Activated naive CD4-positive, alpha-beta T cell treated with anti-CD3 and anti-CD28 coated beads, Interleukin-2, amount 10 ng/mL, durations not matched to agents 7 days and 5 days (primary cell): ENCODE data around the gene KIAA0319L.

Experiments
- CTCF ChIA-PET: fragments of 350-600 bp; sonication (Branson Sonifier 250); formaldehyde crosslinking; loops from one replicate; lab custom pipeline; 2021; ENCODE audit warnings: antibody characterized with exemption; lab: Charles Lee
- DNase-seq: peaks from one replicate; pipeline ENCODE4 v3.0.0-alpha.2; 2020
- H3K27ac Mint-ChIP-seq: one replicate; pipeline ENCODE4 v1.8.0; 2021; ENCODE audit warnings: mild to moderate bottlenecking, moderate library complexity, mixed read lengths
- H3K27me3 Mint-ChIP-seq: one replicate; pipeline ENCODE4 v1.8.0; 2021; ENCODE audit warnings: mild to moderate bottlenecking, mixed read lengths
- H3K36me3 Mint-ChIP-seq: one replicate; pipeline ENCODE4 v1.8.0; 2021; ENCODE audit warnings: mixed read lengths
- H3K4me1 Mint-ChIP-seq: one replicate; pipeline ENCODE4 v1.8.0; 2021; ENCODE audit warnings: mixed read lengths
- H3K4me3 Mint-ChIP-seq: one replicate; pipeline ENCODE4 v1.8.0; 2021; ENCODE audit warnings: mild to moderate bottlenecking, moderate library complexity, mixed read lengths
- H3K9me3 Mint-ChIP-seq: one replicate; pipeline ENCODE4 v1.8.0; 2021; ENCODE audit warnings: mixed read lengths

KIAA0319L gene

DNA sequence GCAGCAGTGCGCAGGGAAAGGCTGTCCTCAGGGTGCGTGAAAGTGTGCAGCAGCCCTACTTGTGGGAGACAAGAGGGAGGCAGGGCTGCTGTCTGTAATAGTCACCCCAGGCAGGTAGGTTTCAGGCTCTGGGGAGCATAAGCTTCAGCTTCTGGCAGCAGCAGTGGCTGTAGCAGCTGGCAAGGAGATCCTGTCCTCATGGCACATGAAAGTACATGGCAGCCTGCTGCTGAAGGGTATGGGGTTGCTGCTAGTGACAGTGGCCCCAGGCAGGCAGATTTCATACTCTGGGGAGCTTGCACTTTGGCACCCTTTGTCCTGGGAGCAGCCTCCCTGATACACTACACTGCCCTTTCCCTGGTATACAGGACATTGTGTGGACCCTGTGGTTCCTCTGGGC, 26.3 kb downstream of the KIAA0319L start:
- DNase-seq = no peak
- H3K36me3 Mint-ChIP-seq = peaks cover 68% of the 10 kb centered on the region
- CTCF ChIA-PET = no interaction called here
- peaks cover 10% of the 10 kb centered on the region for H3K4me1 Mint-ChIP-seq
- H3K4me3 Mint-ChIP-seq = no peak overlapping the region
- peaks cover 39% of the 10 kb centered on the region for H3K9me3 Mint-ChIP-seq
- no peaks in the 10 kb centered on the region for H3K27me3 Mint-ChIP-seq
- no peak overlapping the region for H3K27ac Mint-ChIP-seq

DNA sequence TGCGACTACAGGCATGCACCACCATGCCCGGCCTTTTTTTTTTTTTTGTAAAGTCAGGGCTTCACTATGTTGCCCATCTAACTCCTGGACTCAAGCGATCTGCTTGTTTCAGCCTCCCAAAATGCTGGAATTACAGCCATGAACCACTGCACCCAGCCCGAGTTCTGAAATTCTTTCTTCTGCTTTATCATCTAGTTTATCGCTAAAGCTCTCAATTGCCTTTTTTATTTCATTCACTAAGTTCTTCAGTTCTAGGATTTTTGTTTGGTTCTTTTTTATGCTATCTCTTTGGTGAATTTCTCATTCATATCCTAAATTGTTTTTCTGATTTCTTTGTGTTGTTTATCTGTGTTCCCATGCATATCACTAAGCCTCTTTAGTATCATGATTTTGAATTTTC, 27.0 kb downstream of the KIAA0319L start:
- Mint-ChIP-seq H3K4me3 (no peak overlapping the region), H3K27me3 (no peaks in the 10 kb centered on the region), H3K27ac (no peak overlapping the region), H3K4me1 (peaks cover 6% of the 10 kb centered on the region), H3K9me3 (peaks cover 47% of the 10 kb centered on the region), H3K36me3 (peaks cover 66% of the 10 kb centered on the region)
- no peak for DNase-seq
- CTCF ChIA-PET = interaction anchor here (0.6 kb wide), 1 partner anchor 114 kb away, joined by 4 read pairs; no protein-coding TSS in a partner anchor

DNA sequence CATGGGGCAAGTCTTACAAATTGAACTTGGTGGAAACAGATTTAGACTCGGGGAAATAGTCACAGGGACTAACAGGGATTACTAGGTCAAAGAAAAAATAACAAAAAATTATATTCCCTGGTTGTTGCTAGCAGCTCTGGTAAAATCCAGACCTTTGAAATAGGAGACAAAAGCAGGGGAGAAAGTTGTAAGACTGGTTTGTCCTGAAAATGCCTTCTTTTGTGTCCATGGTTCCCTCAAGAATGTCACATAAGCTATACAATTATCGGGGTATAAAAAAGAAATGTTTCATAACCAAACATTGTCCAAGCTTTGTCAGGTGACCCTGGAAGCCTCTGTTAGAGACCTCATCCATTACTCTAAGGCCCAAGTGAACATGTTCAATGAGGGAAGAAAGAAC, 33.1 kb downstream of the KIAA0319L start:
- Mint-ChIP-seq H3K27me3 (no peaks in the 10 kb centered on the region), H3K9me3 (peaks cover 37% of the 10 kb centered on the region), H3K4me3 (no peak overlapping the region), H3K27ac (no peak overlapping the region), H3K36me3 (peaks cover 39% of the 10 kb centered on the region), H3K4me1 (peaks cover 6% of the 10 kb centered on the region)
- DNase-seq = no peak
- CTCF ChIA-PET = interaction anchor here (1.5 kb wide), 1 partner anchor 41 kb away, joined by 3 read pairs; no protein-coding TSS in a partner anchor

DNA sequence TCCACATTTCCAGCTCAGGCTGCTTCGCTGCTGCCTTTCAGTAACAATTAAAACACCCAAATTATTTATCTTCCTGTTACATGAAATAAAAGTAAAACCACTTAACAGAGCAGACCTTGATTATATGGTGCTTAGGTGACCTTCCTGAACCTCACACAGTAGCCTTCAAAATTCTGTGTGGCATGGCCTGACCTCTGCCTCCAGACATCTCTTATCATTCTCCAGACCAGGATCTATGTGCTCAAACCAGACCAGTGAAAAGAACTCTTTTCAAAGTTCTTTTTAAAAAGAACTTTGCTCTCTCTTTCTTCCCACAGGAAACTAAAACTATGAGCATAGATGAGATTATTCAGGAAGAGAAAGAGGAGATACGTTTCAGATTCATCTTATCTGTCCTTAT, 37.8 kb downstream of the KIAA0319L start:
- Mint-ChIP-seq H3K27ac (no peak overlapping the region), H3K36me3 (peaks cover 46% of the 10 kb centered on the region), H3K27me3 (no peaks in the 10 kb centered on the region)

DNA sequence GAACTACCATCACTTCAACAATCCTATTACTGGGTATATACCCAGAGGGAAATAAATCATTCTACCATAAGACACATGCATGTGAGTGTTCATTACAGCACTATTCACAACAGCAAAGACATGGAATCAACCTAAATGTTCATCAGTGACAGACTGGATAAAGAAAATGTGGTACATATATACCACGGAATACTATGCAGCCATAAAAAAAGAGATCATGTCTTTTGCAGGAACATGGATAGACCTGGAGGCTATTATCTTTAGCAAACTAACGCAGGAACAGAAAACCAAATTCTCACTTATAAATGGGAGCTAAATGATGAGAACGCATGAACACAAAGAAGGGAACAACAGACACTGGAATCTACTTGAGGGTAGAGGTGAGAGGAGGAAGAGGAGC, 39.0 kb downstream of the KIAA0319L start:
- H3K36me3 Mint-ChIP-seq = peaks cover 44% of the 10 kb centered on the region
- CTCF ChIA-PET = interaction anchor here (0.6 to 1.0 kb wide), 3 partner anchors 9 to 589 kb away, joined by 3 read pairs; no protein-coding TSS in a partner anchor
- DNase-seq = no peak

More for the DNA sequence above, 37.8 kb downstream of the KIAA0319L start:
- CTCF ChIA-PET = interaction anchor here (1.1 kb wide), 1 partner anchor 20 kb away, joined by 3 read pairs; no protein-coding TSS in a partner anchor
- Mint-ChIP-seq H3K4me3 (no peak overlapping the region), H3K4me1 (peaks cover 6% of the 10 kb centered on the region), H3K9me3 (peaks cover 36% of the 10 kb centered on the region)
- DNase-seq = no peak

DNA sequence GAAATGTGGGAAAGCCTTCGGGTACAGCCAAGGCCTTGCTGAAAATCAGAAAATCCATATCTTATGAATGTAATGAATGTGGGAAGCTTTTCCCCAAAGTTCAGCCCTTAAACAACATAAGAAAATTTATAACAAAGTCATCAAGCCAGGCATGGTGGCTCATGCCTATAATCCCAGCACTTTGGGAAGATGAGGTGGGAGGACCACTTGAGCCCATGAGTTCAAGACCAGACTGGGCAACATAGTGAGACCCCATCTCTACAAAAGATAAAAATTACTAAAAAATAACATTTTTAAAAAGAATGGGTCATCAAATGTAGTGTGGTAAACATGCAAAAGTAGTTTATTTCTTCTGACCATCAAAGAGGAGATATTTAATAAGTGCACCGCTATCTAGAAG, 45.9 kb downstream of the KIAA0319L start:
- no peak overlapping the region for H3K4me3 Mint-ChIP-seq
- H3K36me3 Mint-ChIP-seq = peaks cover 48% of the 10 kb centered on the region
- peaks cover 18% of the 10 kb centered on the region for H3K9me3 Mint-ChIP-seq
- CTCF ChIA-PET = no interaction called here
- H3K27ac Mint-ChIP-seq = no peak overlapping the region
- DNase-seq = no peak
- H3K4me1 Mint-ChIP-seq = peaks cover 35% of the 10 kb centered on the region
- no peaks in the 10 kb centered on the region for H3K27me3 Mint-ChIP-seq

More for the DNA sequence above, 39.0 kb downstream of the KIAA0319L start:
- no peak overlapping the region for H3K27ac Mint-ChIP-seq
- peaks cover 6% of the 10 kb centered on the region for H3K4me1 Mint-ChIP-seq
- no peak overlapping the region for H3K4me3 Mint-ChIP-seq
- peaks cover 35% of the 10 kb centered on the region for H3K9me3 Mint-ChIP-seq
- H3K27me3 Mint-ChIP-seq = no peaks in the 10 kb centered on the region

DNA sequence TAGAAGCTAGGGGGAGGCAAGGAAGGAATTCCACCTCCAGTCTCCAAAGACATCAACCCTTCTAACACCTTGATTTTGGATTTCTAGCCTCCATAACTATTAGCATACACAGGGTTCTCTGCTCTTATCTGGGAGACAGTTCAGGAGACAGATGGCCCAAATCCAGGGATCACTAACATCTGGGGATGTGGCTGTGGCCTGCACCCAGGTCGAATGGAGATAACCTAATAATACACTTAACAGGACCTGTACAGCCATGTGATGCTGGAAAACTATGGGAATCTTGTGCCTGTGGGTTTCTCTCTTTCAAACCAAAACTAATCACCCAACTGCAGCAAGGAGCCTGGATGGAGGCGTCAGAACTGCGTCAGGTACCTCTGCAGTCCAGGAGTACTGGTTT, 47.6 kb downstream of the KIAA0319L start:
- CTCF ChIA-PET = interaction anchor here (1.4 kb wide), 1 partner anchor 55 kb away, joined by 3 read pairs; no protein-coding TSS in a partner anchor
- H3K27me3 Mint-ChIP-seq = no peaks in the 10 kb centered on the region
- no peak overlapping the region for H3K27ac Mint-ChIP-seq
- DNase-seq = no peak
- H3K36me3 Mint-ChIP-seq = peaks cover 40% of the 10 kb centered on the region
- H3K9me3 Mint-ChIP-seq = peaks cover 3% of the 10 kb centered on the region
- peaks cover 52% of the 10 kb centered on the region for H3K4me1 Mint-ChIP-seq
- no peak overlapping the region for H3K4me3 Mint-ChIP-seq

DNA sequence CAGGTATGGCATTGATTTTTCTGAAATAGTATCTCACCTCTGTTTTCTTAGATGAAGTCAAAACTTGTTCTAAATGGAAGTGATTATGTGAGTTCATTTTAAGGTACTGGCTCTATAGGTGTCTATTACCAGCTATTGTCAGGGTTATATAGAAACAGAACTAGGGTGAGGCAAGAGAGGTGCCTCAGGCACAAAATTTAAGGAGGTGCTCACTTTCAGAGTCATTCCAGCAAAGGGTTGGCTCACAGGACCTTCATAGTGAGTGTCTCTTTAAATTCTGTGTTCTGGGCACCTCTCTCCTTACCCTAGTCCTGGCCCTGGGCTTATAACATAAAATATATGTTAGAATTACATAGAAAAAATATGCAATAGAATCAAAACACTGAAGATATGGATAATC, 49.3 kb downstream of the KIAA0319L start:
- no peaks in the 10 kb centered on the region for H3K9me3 Mint-ChIP-seq
- DNase-seq = no peak
- peaks cover 38% of the 10 kb centered on the region for H3K36me3 Mint-ChIP-seq
- H3K27ac Mint-ChIP-seq = peak overlapping the region; percentile 99
- H3K4me1 Mint-ChIP-seq = peaks cover 52% of the 10 kb centered on the region
- CTCF ChIA-PET = no interaction called here
- H3K4me3 Mint-ChIP-seq = no peak overlapping the region
- no peaks in the 10 kb centered on the region for H3K27me3 Mint-ChIP-seq

DNA sequence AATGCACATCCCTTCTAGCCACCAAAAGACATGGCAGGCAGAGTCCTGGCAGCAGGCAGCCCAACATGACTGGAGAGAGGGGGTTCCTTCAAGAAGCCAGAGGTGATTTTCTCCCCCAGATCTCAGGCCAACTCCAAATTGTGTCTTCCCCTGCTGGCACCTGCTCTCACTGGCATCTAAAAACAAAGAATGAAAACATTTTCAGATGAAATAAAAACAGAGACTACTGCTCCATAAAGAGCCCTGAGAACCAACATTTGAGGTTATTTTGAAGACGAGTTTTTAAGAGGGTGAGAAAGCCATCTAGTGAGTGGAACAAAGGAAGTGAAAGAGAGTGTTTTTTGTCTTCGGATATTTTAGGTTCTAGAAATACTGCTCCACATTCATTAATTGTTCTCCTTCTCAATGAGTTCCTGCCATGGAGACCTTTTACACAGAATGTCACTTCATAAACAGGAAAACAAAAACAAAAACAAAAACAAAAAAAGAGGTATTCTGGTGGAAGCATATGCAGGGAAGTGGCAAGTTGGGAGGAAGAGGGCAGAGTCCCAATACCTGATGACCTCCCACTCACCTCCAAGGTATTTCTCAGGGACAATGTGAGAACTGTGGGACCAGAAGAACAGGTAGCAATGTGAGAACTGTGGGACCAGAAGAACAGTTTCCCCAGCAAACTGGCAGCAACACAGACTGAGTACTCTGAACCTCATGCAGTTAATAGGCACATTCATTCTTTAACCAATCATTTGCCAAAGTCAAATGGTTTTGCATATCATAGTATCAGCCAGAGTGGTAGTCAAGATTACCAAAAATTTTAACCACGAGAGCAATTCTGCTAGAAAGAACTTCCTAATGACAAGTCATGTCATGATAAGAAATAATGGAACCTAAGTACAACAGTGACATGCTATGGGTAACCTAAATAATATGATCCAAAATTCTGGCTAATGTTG, 50.0 kb downstream of the KIAA0319L start:
- peak overlapping the region; percentile 61 for H3K4me3 Mint-ChIP-seq
- peak; percentile 34 for DNase-seq
- peaks cover 44% of the 10 kb centered on the region for H3K36me3 Mint-ChIP-seq
- peaks cover 57% of the 10 kb centered on the region for H3K4me1 Mint-ChIP-seq
- H3K27me3 Mint-ChIP-seq = no peaks in the 10 kb centered on the region
- CTCF ChIA-PET = interaction anchor here (0.8 to 3.5 kb wide), 7 partner anchors 13 to 56 kb away, joined by 3 to 26 read pairs (median 4); partner anchors contain the start of gene KIAA0319L
- H3K27ac Mint-ChIP-seq = peak overlapping the region; percentile 99
- H3K9me3 Mint-ChIP-seq = no peaks in the 10 kb centered on the region

DNA sequence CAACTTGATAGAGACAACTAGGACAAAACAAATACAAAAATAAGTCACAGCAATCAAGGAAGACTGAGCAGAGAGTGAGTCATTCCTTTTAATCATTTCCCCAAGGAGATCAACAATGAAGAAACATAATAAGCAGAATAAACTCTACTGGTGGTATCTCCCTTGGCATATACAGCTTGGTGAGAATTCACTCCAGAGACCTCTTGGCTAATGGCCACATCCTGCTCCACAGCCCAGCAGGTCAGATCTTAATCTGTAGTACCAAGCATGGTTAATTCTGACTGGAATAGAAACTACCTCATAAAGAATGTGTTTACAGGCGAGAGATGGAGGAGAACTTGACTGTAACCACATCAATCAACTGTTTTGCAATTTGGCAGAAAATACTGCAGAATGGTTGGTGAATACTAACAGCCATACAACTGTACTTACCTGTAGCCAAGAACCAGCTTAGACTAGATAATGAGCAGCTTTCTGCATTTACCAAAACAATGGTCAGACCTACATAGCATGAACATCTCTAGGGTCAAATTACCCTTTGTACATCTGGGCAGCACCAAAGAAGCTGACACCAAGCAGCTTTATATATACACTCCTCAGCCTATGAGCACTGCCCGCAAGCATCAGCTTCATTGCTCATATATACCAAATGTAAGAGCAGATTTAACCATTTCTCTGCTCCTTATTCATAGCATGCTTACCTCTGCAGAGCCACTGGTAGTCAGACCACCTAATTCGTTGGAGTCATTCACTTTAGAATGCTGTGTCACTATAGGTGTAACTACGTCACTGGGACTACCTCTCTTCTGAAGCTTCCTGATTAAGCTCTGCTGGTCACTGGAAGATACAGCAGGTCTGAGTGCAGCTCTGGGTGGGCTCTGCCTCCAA, 51.0 kb downstream of the KIAA0319L start:
- CTCF ChIA-PET = interaction anchor here (0.8 to 3.5 kb wide), 11 partner anchors 14 to 55 kb away, joined by 3 to 26 read pairs (median 4); partner anchors contain the start of gene KIAA0319L
- H3K9me3 Mint-ChIP-seq = no peaks in the 10 kb centered on the region
- peaks cover 60% of the 10 kb centered on the region for H3K4me1 Mint-ChIP-seq
- peak overlapping the region; percentile 99 for H3K27ac Mint-ChIP-seq
- H3K27me3 Mint-ChIP-seq = no peaks in the 10 kb centered on the region
- H3K4me3 Mint-ChIP-seq = peak overlapping the region; percentile 61
- peaks cover 47% of the 10 kb centered on the region for H3K36me3 Mint-ChIP-seq
- peak; percentile 80 for DNase-seq

DNA sequence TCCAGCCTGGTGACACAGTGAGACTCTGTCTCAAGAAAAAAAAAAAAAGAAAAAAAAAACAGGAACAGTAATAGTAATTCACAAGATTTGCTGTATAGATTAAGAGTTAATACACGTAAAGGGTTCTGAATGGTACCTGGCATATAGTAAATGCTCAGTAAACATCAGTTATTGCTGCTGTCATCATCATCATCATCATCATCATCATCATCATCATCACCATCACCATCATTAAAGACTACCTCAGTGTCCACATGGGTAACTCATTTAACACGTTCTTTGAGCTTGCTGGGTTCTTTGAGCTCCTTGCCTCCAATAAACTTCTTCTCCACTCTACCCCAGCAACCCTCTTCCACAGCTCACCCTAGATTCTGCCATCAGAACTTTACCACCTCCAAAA, 55.0 kb downstream of the KIAA0319L start:
- no peak overlapping the region for H3K4me3 Mint-ChIP-seq
- peaks cover 45% of the 10 kb centered on the region for H3K36me3 Mint-ChIP-seq
- CTCF ChIA-PET = interaction anchor here (1.0 kb wide), 1 partner anchor 50 kb away, joined by 3 read pairs; no protein-coding TSS in a partner anchor
- H3K27me3 Mint-ChIP-seq = no peaks in the 10 kb centered on the region
- DNase-seq = no peak
- peaks cover 59% of the 10 kb centered on the region for H3K4me1 Mint-ChIP-seq
- no peak overlapping the region for H3K27ac Mint-ChIP-seq
- no peaks in the 10 kb centered on the region for H3K9me3 Mint-ChIP-seq

DNA sequence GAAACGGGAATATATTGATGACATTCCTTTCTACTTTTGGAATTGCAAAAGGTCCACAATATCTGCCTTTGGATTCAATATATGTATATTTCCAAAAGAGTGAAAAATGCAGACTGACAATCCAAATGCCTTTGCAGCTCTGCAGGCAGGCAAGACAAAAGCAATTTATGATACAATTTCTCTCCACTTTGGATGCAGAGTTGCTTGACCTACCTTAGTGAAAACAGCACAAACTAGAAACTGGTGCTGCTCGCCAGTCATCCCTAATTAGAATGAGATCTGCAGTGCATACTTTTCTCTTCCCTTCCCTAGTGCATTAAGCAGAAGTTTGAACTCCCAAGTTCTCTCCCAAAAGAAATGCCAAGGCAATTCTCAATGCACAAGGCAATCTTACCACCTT, 56.8 kb downstream of the KIAA0319L start:
- peaks cover 41% of the 10 kb centered on the region for H3K4me1 Mint-ChIP-seq
- H3K9me3 Mint-ChIP-seq = no peaks in the 10 kb centered on the region
- H3K4me3 Mint-ChIP-seq = no peak overlapping the region
- peaks cover 40% of the 10 kb centered on the region for H3K36me3 Mint-ChIP-seq
- DNase-seq = no peak
- no peaks in the 10 kb centered on the region for H3K27me3 Mint-ChIP-seq
- CTCF ChIA-PET = interaction anchor here (2.4 kb wide), 1 partner anchor 49 kb away, joined by 16 read pairs; no protein-coding TSS in a partner anchor
- no peak overlapping the region for H3K27ac Mint-ChIP-seq

DNA sequence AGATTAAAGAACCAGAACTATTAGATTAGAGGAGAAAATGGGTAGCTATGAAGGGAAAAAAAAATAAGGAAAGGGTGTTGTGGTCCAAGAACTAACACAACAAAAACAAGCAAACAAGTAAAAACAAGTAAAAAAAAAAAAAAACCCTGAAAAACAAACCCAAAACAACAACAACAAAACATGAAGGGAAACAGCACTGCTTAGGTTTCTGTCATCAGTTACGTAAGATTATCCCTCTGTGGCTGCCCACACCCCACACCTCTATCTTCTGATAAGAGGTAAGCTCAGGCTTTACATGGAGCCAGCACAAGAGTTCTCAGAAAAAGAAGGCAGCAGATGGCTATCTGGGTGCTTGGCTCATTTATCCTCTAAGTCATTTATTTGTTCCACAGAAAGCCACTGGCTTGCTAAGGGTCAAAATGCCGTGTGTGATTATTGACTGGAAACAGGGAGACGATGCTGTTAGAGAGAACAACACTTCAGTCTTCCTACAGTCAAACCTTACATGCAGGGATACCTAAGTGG, 57.5 kb downstream of the KIAA0319L start:
- H3K9me3 Mint-ChIP-seq = no peaks in the 10 kb centered on the region
- DNase-seq = peak; percentile 67
- no peaks in the 10 kb centered on the region for H3K27me3 Mint-ChIP-seq
- H3K4me3 Mint-ChIP-seq = no peak overlapping the region
- H3K36me3 Mint-ChIP-seq = peaks cover 35% of the 10 kb centered on the region
- peak overlapping the region; percentile 80 for H3K27ac Mint-ChIP-seq
- CTCF ChIA-PET = interaction anchor here (1.5 to 2.4 kb wide), 2 partner anchors 11 to 48 kb away, joined by 3 to 16 read pairs; no protein-coding TSS in a partner anchor
- peaks cover 35% of the 10 kb centered on the region for H3K4me1 Mint-ChIP-seq
